Measurements from ENCODE around the gene NELFCD. TPM values are rescaled to one million over a fixed set of nuclear protein-coding genes. Genes with fewer than 3 reads are reported as not detected.

NELFCD gene
- total and polyA plus RNA-seq, 10 of the 15 experiments (the other 5 are each of a cell fraction or from before 2014, with no cell fraction given): 8.9 to 109 (median 82.9) TPM

GRCh38 chr20:59042151-59042795 is 61.2 kb downstream of the NELFCD start, which contains the start of gene PRELID3B (continued):
- TF ChIP-seq, protein P1, sequence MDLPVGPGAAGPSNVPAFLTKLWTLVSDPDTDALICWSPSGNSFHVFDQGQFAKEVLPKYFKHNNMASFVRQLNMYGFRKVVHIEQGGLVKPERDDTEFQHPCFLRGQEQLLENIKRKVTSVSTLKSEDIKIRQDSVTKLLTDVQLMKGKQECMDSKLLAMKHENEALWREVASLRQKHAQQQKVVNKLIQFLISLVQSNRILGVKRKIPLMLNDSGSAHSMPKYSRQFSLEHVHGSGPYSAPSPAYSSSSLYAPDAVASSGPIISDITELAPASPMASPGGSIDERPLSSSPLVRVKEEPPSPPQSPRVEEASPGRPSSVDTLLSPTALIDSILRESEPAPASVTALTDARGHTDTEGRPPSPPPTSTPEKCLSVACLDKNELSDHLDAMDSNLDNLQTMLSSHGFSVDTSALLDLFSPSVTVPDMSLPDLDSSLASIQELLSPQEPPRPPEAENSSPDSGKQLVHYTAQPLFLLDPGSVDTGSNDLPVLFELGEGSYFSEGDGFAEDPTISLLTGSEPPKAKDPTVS (IDR thresholded peaks at IDR 0.05; ENCODE audit: low read depth, low read length): no peak
- TF ChIP-seq SREBF1 (IDR thresholded peaks at IDR 0.05; ENCODE audit: low read length) (no peak), IKZF2 (IDR thresholded peaks at IDR 0.05) (peak in 1 of 2 experiments; percentile 40; a peak in 1 of 4 replicates), NR2F1 (conservative IDR thresholded peaks at IDR 0.05) (peak; percentile 93), NBN (IDR thresholded peaks at IDR 0.05) (0 out of 2 replicates have a peak, but pooled peaks have one; percentile 17), ESRRA (IDR thresholded peaks at IDR 0.05; ENCODE audit: low read length) (peak; percentile 84; the same call in 1 of the 2 replicates), POLR2AphosphoS5 (IDR thresholded peaks at IDR 0.05; ENCODE audit: low read length) (peak; percentile 51), NFXL1 (IDR thresholded peaks at IDR 0.05; ENCODE audit: borderline replicate concordance) (no peak), RELB (IDR thresholded peaks at IDR 0.05; ENCODE audit: low read depth) (0 out of 2 replicates have a peak, but pooled peaks have one; percentile 17), NFYB (IDR thresholded peaks at IDR 0.05; ENCODE audit: insufficient read depth, low read depth, low read length) (no peak), LARP7 (IDR thresholded peaks at IDR 0.05) (peak; percentile 27), KAT2A (conservative IDR thresholded peaks at IDR 0.05; ENCODE audit: control insufficient read depth, low read depth, low read length) (no peak), CBX5 (IDR thresholded peaks at IDR 0.05; ENCODE audit: low read depth) (0 out of 2 replicates have a peak, but pooled peaks have one; percentile 15), SMC3 (IDR thresholded peaks at IDR 0.05; ENCODE audit: borderline replicate concordance, low read length) (0 out of 2 replicates have a peak, but pooled peaks have one; percentile 2), POLR2A (IDR thresholded peaks at IDR 0.05; ENCODE audit: low read depth, low read length) (peak; percentile 78), MXI1 (IDR thresholded peaks at IDR 0.05; ENCODE audit: low read depth, low read length) (no peak; the same call in none of the 2 replicates), DPF2 (IDR thresholded peaks at IDR 0.05) (peak; percentile 8; the same call in 1 of the 2 replicates), TAF1 (IDR thresholded peaks at IDR 0.05; ENCODE audit: borderline replicate concordance, low read depth, low read length) (0 out of 2 replicates have a peak, but pooled peaks have one; percentile 10), NKRF (conservative IDR thresholded peaks at IDR 0.05) (peak; percentile 59), HDGF (IDR thresholded peaks at IDR 0.05) (0 out of 2 replicates have a peak, but pooled peaks have one; percentile 39), SUZ12 (IDR thresholded peaks at IDR 0.05; ENCODE audit: unreplicated experiment) (no peak), SMAD5 (IDR thresholded peaks at IDR 0.05; ENCODE audit: low read depth) (no peak; the same call in 1 of the 2 replicates), SIX5 (IDR thresholded peaks at IDR 0.05; ENCODE audit: low read depth, low read length, severe bottlenecking) (no peak), GATAD2B (conservative IDR thresholded peaks at IDR 0.05; ENCODE audit: low read depth) (peak; percentile 76), TBL1XR1 (IDR thresholded peaks at IDR 0.05; ENCODE audit: low read depth, low read length) (no peak)
